ENCODE measurements around the gene COL4A1.

The COL4A1 gene

DNA sequence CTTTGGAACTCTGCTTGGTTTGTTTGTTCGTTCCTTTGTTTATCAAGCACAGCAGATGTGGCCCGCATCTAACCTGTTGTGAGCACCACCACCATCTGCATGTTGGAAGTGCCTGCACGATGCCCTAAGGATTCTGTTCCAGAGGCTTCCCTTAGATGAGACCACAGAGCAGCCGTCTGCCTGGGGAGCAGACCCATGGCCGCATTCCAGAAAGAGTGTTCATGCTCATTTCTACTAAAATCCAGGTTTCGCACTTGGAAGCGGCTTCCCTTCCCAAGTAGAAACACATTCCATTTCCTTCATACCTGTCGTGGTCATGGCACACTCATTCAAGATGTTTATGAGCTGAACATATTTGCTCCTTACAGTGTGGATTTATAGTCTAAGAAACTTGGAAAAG lies 27.3 kb upstream of the COL4A1 start:
- Histone ChIP-seq H3K27me3 (ENCODE audit: insufficient read depth, poor library complexity, severe bottlenecking) (peaks cover 4% of the 10 kb centered on the region), H3K4me3 (replicated peaks; ENCODE audit: insufficient read depth, low read length) (no peak overlapping the region), H3K27ac (replicated peaks) (no peak overlapping the region)
- TF ChIP-seq, protein P1, sequence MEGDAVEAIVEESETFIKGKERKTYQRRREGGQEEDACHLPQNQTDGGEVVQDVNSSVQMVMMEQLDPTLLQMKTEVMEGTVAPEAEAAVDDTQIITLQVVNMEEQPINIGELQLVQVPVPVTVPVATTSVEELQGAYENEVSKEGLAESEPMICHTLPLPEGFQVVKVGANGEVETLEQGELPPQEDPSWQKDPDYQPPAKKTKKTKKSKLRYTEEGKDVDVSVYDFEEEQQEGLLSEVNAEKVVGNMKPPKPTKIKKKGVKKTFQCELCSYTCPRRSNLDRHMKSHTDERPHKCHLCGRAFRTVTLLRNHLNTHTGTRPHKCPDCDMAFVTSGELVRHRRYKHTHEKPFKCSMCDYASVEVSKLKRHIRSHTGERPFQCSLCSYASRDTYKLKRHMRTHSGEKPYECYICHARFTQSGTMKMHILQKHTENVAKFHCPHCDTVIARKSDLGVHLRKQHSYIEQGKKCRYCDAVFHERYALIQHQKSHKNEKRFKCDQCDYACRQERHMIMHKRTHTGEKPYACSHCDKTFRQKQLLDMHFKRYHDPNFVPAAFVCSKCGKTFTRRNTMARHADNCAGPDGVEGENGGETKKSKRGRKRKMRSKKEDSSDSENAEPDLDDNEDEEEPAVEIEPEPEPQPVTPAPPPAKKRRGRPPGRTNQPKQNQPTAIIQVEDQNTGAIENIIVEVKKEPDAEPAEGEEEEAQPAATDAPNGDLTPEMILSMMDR (IDR thresholded peaks at IDR 0.05; ENCODE audit: insufficient read depth, low read length) = no peak
- TF ChIP-seq SPI1 (IDR thresholded peaks at IDR 0.05; ENCODE audit: borderline replicate concordance, low read depth) (no peak), POLR2AphosphoS5 (IDR thresholded peaks at IDR 0.05; ENCODE audit: low read depth) (no peak), GABPA (IDR thresholded peaks at IDR 0.05; ENCODE audit: low read depth) (no peak)
- TF ChIP-seq, protein P2, sequence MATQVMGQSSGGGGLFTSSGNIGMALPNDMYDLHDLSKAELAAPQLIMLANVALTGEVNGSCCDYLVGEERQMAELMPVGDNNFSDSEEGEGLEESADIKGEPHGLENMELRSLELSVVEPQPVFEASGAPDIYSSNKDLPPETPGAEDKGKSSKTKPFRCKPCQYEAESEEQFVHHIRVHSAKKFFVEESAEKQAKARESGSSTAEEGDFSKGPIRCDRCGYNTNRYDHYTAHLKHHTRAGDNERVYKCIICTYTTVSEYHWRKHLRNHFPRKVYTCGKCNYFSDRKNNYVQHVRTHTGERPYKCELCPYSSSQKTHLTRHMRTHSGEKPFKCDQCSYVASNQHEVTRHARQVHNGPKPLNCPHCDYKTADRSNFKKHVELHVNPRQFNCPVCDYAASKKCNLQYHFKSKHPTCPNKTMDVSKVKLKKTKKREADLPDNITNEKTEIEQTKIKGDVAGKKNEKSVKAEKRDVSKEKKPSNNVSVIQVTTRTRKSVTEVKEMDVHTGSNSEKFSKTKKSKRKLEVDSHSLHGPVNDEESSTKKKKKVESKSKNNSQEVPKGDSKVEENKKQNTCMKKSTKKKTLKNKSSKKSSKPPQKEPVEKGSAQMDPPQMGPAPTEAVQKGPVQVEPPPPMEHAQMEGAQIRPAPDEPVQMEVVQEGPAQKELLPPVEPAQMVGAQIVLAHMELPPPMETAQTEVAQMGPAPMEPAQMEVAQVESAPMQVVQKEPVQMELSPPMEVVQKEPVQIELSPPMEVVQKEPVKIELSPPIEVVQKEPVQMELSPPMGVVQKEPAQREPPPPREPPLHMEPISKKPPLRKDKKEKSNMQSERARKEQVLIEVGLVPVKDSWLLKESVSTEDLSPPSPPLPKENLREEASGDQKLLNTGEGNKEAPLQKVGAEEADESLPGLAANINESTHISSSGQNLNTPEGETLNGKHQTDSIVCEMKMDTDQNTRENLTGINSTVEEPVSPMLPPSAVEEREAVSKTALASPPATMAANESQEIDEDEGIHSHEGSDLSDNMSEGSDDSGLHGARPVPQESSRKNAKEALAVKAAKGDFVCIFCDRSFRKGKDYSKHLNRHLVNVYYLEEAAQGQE (IDR thresholded peaks at IDR 0.05; ENCODE audit: insufficient replicate concordance, low read depth) = no peak
- no peak for DNase-seq (ENCODE audit: low read depth in 1 of 2, low spot score in 1 of 2)

DNA sequence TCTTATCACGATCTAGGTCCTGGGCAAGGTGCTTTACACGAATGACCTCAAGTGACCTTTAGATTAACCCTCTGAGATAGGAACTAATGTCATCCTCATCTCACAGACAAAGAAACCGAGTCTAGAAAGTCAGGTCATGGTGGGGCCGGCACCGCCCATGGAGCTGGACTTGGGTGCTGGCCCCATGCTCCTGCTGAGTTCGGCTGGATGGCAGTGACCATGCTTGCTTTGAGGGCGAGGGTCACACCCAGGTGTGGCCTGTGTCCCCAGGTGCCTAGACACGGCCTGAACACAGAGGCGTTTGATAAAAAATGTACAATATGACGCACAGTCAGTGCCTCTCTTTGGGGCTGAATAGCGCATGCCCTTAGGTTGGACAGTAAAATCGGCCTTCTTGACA lies 26.9 kb upstream of the COL4A1 start:
- Histone ChIP-seq H3K4me3 (replicated peaks; ENCODE audit: insufficient read depth, low read length) (no peak overlapping the region), H3K27ac (replicated peaks) (no peak overlapping the region), H3K27me3 (ENCODE audit: insufficient read depth, poor library complexity, severe bottlenecking) (peaks cover 2% of the 10 kb centered on the region)
- TF ChIP-seq, protein P2 (IDR thresholded peaks at IDR 0.05; ENCODE audit: insufficient replicate concordance, low read depth) = no peak
- TF ChIP-seq POLR2AphosphoS5 (IDR thresholded peaks at IDR 0.05; ENCODE audit: low read depth) = no peak
- no peak for DNase-seq (ENCODE audit: low read depth in 1 of 2, low spot score in 1 of 2)

DNA sequence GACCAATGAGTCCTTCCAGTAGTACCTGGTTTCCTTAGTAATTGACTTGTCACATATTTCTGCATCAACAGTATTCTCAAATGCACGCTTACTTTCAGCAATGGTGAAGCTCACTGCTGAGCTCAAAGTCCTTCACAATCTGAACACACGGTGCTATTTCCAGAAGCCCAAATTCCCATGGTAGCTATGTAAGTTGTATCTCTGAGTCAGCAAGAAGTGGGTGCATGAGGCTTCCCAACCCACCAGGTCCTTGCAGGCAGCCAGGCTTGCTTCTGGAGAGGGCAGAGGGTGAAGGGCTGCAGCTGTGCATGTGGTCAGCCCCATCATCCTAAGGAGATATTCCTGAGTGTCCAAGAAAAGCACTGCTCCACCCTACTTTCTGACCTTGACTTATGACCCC lies 25.8 kb upstream of the COL4A1 start:
- DNase-seq (ENCODE audit: low read depth in 1 of 2, low spot score in 1 of 2) = no peak
- H3K4me3 ChIP-seq (replicated peaks; ENCODE audit: insufficient read depth, low read length) = no peak overlapping the region
- H3K27ac ChIP-seq (replicated peaks) = no peak overlapping the region
- no peak for TF ChIP-seq SPI1 (IDR thresholded peaks at IDR 0.05; ENCODE audit: borderline replicate concordance, low read depth)
- H3K27me3 ChIP-seq (ENCODE audit: insufficient read depth, poor library complexity, severe bottlenecking) = peaks cover 4% of the 10 kb centered on the region

DNA sequence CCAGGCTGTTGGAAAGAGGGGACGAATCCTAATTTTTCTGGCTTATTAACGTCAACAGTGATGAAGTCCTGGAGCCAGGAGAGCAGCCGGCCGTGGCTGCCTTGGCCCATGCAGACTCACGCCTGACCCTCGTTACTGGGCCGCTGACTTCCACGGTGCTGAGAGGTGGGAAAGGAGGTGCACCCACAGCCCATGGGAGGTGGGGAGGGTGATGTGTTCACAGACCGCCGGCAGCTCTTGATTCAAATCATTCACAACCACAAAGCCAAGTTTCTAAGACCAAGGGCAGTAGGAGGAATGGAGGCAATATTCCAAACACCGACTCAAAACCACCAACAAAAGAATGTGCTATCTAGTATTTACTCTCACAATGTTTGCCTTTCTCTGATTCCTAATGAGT lies 24.4 kb upstream of the COL4A1 start:
- no peak for DNase-seq (ENCODE audit: low read depth in 1 of 2, low spot score in 1 of 2)
- H3K27ac ChIP-seq (replicated peaks) = no peak overlapping the region
- peaks cover 12% of the 10 kb centered on the region for H3K27me3 ChIP-seq (ENCODE audit: insufficient read depth, poor library complexity, severe bottlenecking)
- no peak overlapping the region for H3K4me3 ChIP-seq (replicated peaks; ENCODE audit: insufficient read depth, low read length)
- no peak for TF ChIP-seq SPI1 (IDR thresholded peaks at IDR 0.05; ENCODE audit: borderline replicate concordance, low read depth)
- TF ChIP-seq, protein P2 (IDR thresholded peaks at IDR 0.05; ENCODE audit: insufficient replicate concordance, low read depth) = no peak
- TF ChIP-seq, protein P1 (IDR thresholded peaks at IDR 0.05; ENCODE audit: insufficient read depth, low read length) = no peak
- no peak for TF ChIP-seq POLR2AphosphoS5 (IDR thresholded peaks at IDR 0.05; ENCODE audit: low read depth)
- TF ChIP-seq GABPA (IDR thresholded peaks at IDR 0.05; ENCODE audit: low read depth) = no peak
